HCT116 (cell line): ENCODE results near the gene TMEM9. TPM values are rescaled to one million over a fixed set of nuclear protein-coding genes. Genes with fewer than 3 reads are reported as not detected.

Source experiments
- ATAC-seq: fragments of 200-7000 bp; cut with Tn5 transposase; 2 replicates; pipeline ENCODE4 v1.9.1; 2020; ENCODE audit warnings: mild to moderate bottlenecking, moderate library complexity
- BruUV-seq: library from RNA; stranded (reverse); fragments of 400-500 nt; replicated peaks from 2 replicates; lab custom pipeline; 2021; lab: Mats Ljungman, UMichigan
- CTCF ChIA-PET: fragments of 300-600 bp; sonication (Branson Sonifier 250); formaldehyde crosslinking; loops from one replicate; lab custom pipeline; 2021; ENCODE audit warnings: antibody characterized with exemption; lab: Charles Lee
- POLR2A ChIA-PET: fragments of 300-600, 350-600 bp; sonication (Branson Sonifier 250); formaldehyde crosslinking; loops from one replicate; lab custom pipeline; 2021; ENCODE audit warnings: antibody characterized with exemption; lab: Charles Lee
- RAD21 ChIA-PET, 2 experiments: fragments of 300-600 bp; sonication (Branson Sonifier 250); formaldehyde crosslinking; loops; one replicate each; lab custom pipeline; 2023; ENCODE audit warnings: low total read pairs in 2 of 2; ENCODE audit not compliant: uncharacterized antibody in 2 of 2, unreplicated experiment in 2 of 2, low non-redundant PET in 1 of 2; lab: Charles Lee
- DNase-seq: peaks from one replicate; pipeline ENCODE4 v3.0.0-alpha.2; 2010; ENCODE audit warnings: low read depth, low spot score
- H2AFZ ChIP-seq: fragments of 200-600 bp; shearing (Covaris generic), sonication (generic); 2 replicates; pipeline ENCODE4 v1.6.1; 2017; ENCODE audit warnings: low read depth, mixed run types, mixed read lengths, antibody characterized with exemption, low read length; ENCODE audit not compliant: poor library complexity, severe bottlenecking
- H3K27ac ChIP-seq: 2 replicates; pipeline ENCODE4 v1.5.1; 2012; ENCODE audit warnings: low read depth, low read length
- H3K27me3 ChIP-seq: fragments of 200-600 bp; sonication (generic); 2 replicates; pipeline ENCODE4 v1.6.1; 2016; ENCODE audit warnings: mixed run types, low read length, mixed read lengths; ENCODE audit not compliant: insufficient read depth
- H3K36me3 ChIP-seq, 2 experiments: fragments of 200-500 bp in 1 of 2; fragments of 200-600 bp in 1 of 2; sonication (Bioruptor generic) in 1 of 2; sonication (generic) in 1 of 2; 2 replicates each; pipeline versions ENCODE4 v1.5.1 to v1.6.1; 2014 to 2016; ENCODE audit warnings: low read length in 2 of 2, inconsistent platforms in 1 of 2, mixed read lengths in 1 of 2, mixed run types in 1 of 2; ENCODE audit not compliant: insufficient read depth in 2 of 2, control insufficient read depth in 1 of 2
- H3K4me1 ChIP-seq, 2 experiments: fragments of 200-600 bp in 1 of 2; sonication (generic) in 1 of 2; 2 replicates each; pipeline versions ENCODE4 v1.5.1 to v1.6.1; 2012 to 2017; ENCODE audit warnings: low read length in 2 of 2, inconsistent platforms in 1 of 2, mild to moderate bottlenecking in 1 of 2, mixed read lengths in 1 of 2, mixed run types in 1 of 2, moderate library complexity in 1 of 2; ENCODE audit not compliant: insufficient read depth in 2 of 2, control insufficient read depth in 1 of 2
- H3K4me2 ChIP-seq: fragments of 200-600 bp; sonication (generic); 2 replicates; pipeline ENCODE4 v1.6.1; 2017; ENCODE audit warnings: mixed run types, low read length, mixed read lengths
- H3K4me3 ChIP-seq, 2 experiments: fragments of 200-600 bp in 1 of 2; sonication (generic) in 1 of 2; replicated peaks in 1 of 2; 2 replicates each; pipeline ENCODE4 v1.5.1; 2011 to 2016; ENCODE audit warnings: low read length in 2 of 2, control low read depth in 1 of 2, low read depth in 1 of 2, mild to moderate bottlenecking in 1 of 2, mixed read lengths in 1 of 2, mixed run types in 1 of 2
- H3K79me2 ChIP-seq: fragments of 200-600 bp; sonication (generic); 2 replicates; pipeline ENCODE4 v1.6.1; 2017; ENCODE audit warnings: mild to moderate bottlenecking, mixed run types, low read length, moderate library complexity, mixed read lengths; ENCODE audit not compliant: insufficient read depth
- H3K9ac ChIP-seq: fragments of 200-600 bp; sonication (generic); 2 replicates; pipeline ENCODE4 v1.6.1; 2016; ENCODE audit warnings: low read length, mixed read lengths
- H3K9me2 ChIP-seq: fragments of 200-600 bp; sonication (generic), shearing (Covaris generic); 2 replicates; pipeline ENCODE4 v1.6.1; 2017; ENCODE audit warnings: mixed run types, mild to moderate bottlenecking, moderate library complexity; ENCODE audit not compliant: insufficient read depth
- H3K9me3 ChIP-seq, 2 experiments: fragments of 200-500 bp in 1 of 2; fragments of 200-600 bp in 1 of 2; sonication (Bioruptor generic) in 1 of 2; sonication (generic) in 1 of 2; 2 replicates each; pipeline ENCODE4 v1.6.1; 2014 to 2017; ENCODE audit warnings: low read length in 2 of 2, mixed read lengths in 2 of 2, inconsistent platforms in 1 of 2, low read depth in 1 of 2, mild to moderate bottlenecking in 1 of 2, mixed run types in 1 of 2, moderate library complexity in 1 of 2; ENCODE audit not compliant: control insufficient read depth in 1 of 2, insufficient read depth in 1 of 2
- H4K20me1 ChIP-seq: fragments of 200-600 bp; sonication (generic), shearing (Covaris generic); 2 replicates; pipeline ENCODE4 v1.6.1; 2017; ENCODE audit warnings: mixed run types, mild to moderate bottlenecking, moderate library complexity; ENCODE audit not compliant: insufficient read depth
- EGR1 ChIP-seq: IDR thresholded peaks from 2 replicates; pipeline ENCODE4 v1.6.1; 2012; ENCODE audit warnings: low read depth
- ELF1 ChIP-seq: IDR thresholded peaks from 2 replicates; pipeline ENCODE4 v1.6.1; 2012; ENCODE audit warnings: low read depth, borderline replicate concordance
- EZH2phosphoT487 ChIP-seq: fragments of 200-600 bp; IDR thresholded peaks from 2 replicates; pipeline ENCODE4 v1.6.1; 2018; ENCODE audit warnings: antibody characterized with exemption, borderline replicate concordance
- FOSL1 ChIP-seq: IDR thresholded peaks from 2 replicates; pipeline ENCODE4 v1.6.1; 2012; ENCODE audit warnings: low read depth
- POLR2A ChIP-seq: IDR thresholded peaks from 2 replicates; pipeline ENCODE4 v1.7.0; 2011; ENCODE audit warnings: borderline replicate concordance; ENCODE audit not compliant: insufficient read depth, insufficient read length; ENCODE audit errors: extremely low read depth
- POLR2AphosphoS5 ChIP-seq: IDR thresholded peaks from 2 replicates; pipeline ENCODE4 v1.6.1; 2011; ENCODE audit warnings: mild to moderate bottlenecking, low read depth, low read length, moderate library complexity
- RAD21 ChIP-seq: IDR thresholded peaks from 2 replicates; pipeline ENCODE4 v1.6.1; 2012; ENCODE audit warnings: low read depth, mild to moderate bottlenecking
- SP1 ChIP-seq: IDR thresholded peaks from 2 replicates; pipeline ENCODE4 v1.6.1; 2012; ENCODE audit warnings: low read depth
- SRF ChIP-seq: IDR thresholded peaks from 2 replicates; pipeline ENCODE4 v1.6.1; 2012; ENCODE audit warnings: low read depth
- YY1 ChIP-seq: IDR thresholded peaks from 2 replicates; pipeline ENCODE4 v1.6.1; 2011; ENCODE audit warnings: low read length, low read depth, moderate library complexity, mild to moderate bottlenecking; ENCODE audit not compliant: insufficient replicate concordance; ENCODE audit errors: extremely low read depth
- ZNF274 ChIP-seq: fragments of 200-500 bp; sonication (Bioruptor generic); IDR thresholded peaks from 2 replicates; pipeline ENCODE4 v1.6.1; 2014; ENCODE audit warnings: mild to moderate bottlenecking, low read depth, low read length, inconsistent platforms
- intact Hi-C: fragments of 100-400 bp; cut with micrococcal nuclease; formaldehyde crosslinking; loops from 2 replicates; pipeline ENCODE4 v1.10.0; 2022
- total RNA-seq: library from RNA; stranded (reverse); gene quantifications from one replicate; pipeline ENCODE4 v1.2.1, GENCODE V29; 2021; ENCODE audit not compliant: unreplicated experiment
- TF ChIP-seq, protein P1 (sequence below): IDR thresholded peaks from 2 replicates; pipeline ENCODE4 v1.6.1; 2012; ENCODE audit warnings: low read depth
- TF ChIP-seq, protein P2 (sequence below): IDR thresholded peaks from 2 replicates; pipeline ENCODE4 v1.6.1; 2012
- TF ChIP-seq, protein P3 (sequence below): IDR thresholded peaks from 2 replicates; pipeline ENCODE4 v1.6.1; 2012
- TF ChIP-seq, protein P4 (sequence below), 3 experiments: fragments of 200-600 bp in 1 of 3; sonication (generic) in 1 of 3; IDR thresholded peaks in 2 of 3; conservative IDR thresholded peaks in 1 of 3; 2 replicates each; pipeline ENCODE4 v1.5.1; 2012 to 2017; ENCODE audit warnings: low read depth in 2 of 3, low read length in 2 of 3, antibody characterized with exemption in 1 of 3, borderline replicate concordance in 1 of 3, control low read depth in 1 of 3, mild to moderate bottlenecking in 1 of 3, mixed read lengths in 1 of 3, mixed run types in 1 of 3, moderate library complexity in 1 of 3; ENCODE audit not compliant: insufficient read depth in 1 of 3
- TF ChIP-seq, protein P5 (sequence below): IDR thresholded peaks from 2 replicates; pipeline ENCODE4 v1.6.1; 2011; ENCODE audit warnings: mild to moderate bottlenecking, low read length, moderate library complexity; ENCODE audit not compliant: insufficient replicate concordance; ENCODE audit errors: extremely low read depth

TMEM9 gene
- total RNA-seq, 1 experiment from 2014 or later = 66.3 TPM

DNA sequence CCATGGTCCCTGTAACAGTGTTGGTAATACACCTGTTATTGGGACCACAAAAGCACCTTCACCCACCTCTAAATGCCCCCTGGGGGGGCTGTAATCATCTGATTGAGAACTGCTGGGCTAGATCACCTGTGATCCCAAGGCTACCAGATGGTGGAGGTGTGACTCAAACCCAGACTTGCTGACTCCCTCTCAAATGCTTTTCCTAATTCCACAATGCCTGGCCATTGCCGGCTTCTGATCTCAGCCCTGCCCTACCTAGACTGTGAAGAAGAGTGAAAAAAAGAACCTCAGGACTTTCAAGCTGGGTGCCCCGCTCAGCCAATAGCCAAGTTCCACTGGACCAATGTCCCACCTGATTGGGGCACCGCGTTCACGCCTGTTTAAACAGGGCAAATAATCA is 9.6 kb downstream of the TMEM9 start (continued):
- TF ChIP-seq, protein P1, sequence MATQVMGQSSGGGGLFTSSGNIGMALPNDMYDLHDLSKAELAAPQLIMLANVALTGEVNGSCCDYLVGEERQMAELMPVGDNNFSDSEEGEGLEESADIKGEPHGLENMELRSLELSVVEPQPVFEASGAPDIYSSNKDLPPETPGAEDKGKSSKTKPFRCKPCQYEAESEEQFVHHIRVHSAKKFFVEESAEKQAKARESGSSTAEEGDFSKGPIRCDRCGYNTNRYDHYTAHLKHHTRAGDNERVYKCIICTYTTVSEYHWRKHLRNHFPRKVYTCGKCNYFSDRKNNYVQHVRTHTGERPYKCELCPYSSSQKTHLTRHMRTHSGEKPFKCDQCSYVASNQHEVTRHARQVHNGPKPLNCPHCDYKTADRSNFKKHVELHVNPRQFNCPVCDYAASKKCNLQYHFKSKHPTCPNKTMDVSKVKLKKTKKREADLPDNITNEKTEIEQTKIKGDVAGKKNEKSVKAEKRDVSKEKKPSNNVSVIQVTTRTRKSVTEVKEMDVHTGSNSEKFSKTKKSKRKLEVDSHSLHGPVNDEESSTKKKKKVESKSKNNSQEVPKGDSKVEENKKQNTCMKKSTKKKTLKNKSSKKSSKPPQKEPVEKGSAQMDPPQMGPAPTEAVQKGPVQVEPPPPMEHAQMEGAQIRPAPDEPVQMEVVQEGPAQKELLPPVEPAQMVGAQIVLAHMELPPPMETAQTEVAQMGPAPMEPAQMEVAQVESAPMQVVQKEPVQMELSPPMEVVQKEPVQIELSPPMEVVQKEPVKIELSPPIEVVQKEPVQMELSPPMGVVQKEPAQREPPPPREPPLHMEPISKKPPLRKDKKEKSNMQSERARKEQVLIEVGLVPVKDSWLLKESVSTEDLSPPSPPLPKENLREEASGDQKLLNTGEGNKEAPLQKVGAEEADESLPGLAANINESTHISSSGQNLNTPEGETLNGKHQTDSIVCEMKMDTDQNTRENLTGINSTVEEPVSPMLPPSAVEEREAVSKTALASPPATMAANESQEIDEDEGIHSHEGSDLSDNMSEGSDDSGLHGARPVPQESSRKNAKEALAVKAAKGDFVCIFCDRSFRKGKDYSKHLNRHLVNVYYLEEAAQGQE = no peak
- TF ChIP-seq SRF (no peak), POLR2A (no peak), RAD21 (no peak), ELF1 (no peak), SP1 (no peak), EGR1 (no peak), ZNF274 (no peak), POLR2AphosphoS5 (no peak)

DNA sequence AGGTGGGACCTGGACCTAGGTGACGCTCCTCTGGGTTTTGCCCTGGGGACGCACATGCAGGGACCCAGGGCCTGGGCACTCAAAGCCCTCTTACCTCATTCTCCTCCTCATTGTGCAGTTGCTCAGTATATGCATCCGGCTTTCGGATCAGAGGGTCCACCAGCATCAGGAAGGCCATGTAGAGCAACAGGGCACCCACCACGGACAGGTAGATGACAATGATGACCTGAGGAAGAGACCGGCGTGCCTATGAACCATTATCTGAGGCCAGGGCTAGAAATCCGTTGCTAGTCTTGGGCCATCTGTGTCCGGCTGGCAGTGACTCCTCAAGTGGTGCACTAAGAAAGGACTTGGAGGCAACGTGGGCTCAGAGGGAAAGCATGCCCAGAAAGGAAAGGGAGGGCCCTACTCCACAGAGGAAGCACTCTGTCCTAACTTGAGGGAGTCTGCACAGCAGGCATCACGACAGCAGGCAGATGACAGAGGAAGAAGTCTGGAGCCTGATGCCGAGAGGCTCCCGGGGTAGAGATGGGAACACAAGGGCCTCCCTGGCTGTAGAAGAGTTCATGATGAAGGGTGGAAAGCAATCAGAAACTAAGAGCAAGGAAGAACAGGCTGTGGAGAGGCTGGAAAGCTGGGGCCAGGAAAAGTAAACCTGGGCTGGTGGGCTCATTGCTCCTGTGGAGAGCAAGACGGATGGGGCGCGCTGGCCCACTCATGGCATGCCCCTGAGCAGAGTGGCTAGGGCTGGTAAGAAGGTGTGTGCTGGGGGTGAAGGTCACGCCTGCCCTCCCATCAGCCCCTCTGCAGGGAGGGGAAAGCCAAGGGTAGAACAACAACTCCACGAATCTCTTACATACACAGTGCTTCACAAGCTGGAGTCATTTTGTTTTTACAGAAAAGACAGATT is 10.3 kb downstream of the TMEM9 start:
- ATAC-seq (no peak), DNase-seq (no peak)
- H3K27ac ChIP-seq = no peak overlapping the region
- no peaks in the 10 kb centered on the region for H4K20me1 ChIP-seq
- no peaks in the 10 kb centered on the region for H3K27me3 ChIP-seq
- H3K4me2 ChIP-seq = no peak overlapping the region
- H3K4me1 ChIP-seq = no peaks in the 10 kb centered on the region
- no peaks in the 10 kb centered on the region for H3K79me2 ChIP-seq
- no TSS peak for BruUV-seq
- H2AFZ ChIP-seq = no peak overlapping the region
- RAD21 ChIA-PET = no interaction called here
- no peak overlapping the region for H3K9ac ChIP-seq
- no peaks in the 10 kb centered on the region for H3K9me2 ChIP-seq
- CTCF ChIA-PET = no interaction called here
- no peak overlapping the region for H3K4me3 ChIP-seq
- peaks cover 34 to 43% of the 10 kb centered on the region in 2 experiments for H3K36me3 ChIP-seq
- no peaks in the 10 kb centered on the region for H3K9me3 ChIP-seq
- POLR2A ChIA-PET = no interaction called here
- intact Hi-C loops = no loop called here
- no peak for TF ChIP-seq POLR2AphosphoS5
- TF ChIP-seq, protein P2, sequence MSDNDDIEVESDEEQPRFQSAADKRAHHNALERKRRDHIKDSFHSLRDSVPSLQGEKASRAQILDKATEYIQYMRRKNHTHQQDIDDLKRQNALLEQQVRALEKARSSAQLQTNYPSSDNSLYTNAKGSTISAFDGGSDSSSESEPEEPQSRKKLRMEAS = no peak
- no peak for TF ChIP-seq FOSL1
- TF ChIP-seq, protein P3, sequence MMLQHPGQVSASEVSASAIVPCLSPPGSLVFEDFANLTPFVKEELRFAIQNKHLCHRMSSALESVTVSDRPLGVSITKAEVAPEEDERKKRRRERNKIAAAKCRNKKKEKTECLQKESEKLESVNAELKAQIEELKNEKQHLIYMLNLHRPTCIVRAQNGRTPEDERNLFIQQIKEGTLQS = no peak
- no peak for TF ChIP-seq SRF
- TF ChIP-seq, protein P4, sequence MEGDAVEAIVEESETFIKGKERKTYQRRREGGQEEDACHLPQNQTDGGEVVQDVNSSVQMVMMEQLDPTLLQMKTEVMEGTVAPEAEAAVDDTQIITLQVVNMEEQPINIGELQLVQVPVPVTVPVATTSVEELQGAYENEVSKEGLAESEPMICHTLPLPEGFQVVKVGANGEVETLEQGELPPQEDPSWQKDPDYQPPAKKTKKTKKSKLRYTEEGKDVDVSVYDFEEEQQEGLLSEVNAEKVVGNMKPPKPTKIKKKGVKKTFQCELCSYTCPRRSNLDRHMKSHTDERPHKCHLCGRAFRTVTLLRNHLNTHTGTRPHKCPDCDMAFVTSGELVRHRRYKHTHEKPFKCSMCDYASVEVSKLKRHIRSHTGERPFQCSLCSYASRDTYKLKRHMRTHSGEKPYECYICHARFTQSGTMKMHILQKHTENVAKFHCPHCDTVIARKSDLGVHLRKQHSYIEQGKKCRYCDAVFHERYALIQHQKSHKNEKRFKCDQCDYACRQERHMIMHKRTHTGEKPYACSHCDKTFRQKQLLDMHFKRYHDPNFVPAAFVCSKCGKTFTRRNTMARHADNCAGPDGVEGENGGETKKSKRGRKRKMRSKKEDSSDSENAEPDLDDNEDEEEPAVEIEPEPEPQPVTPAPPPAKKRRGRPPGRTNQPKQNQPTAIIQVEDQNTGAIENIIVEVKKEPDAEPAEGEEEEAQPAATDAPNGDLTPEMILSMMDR (IDR thresholded peaks at IDR 0.05 in 2 of 3, conservative IDR thresholded peaks at IDR 0.05 in 1 of 3; ENCODE audit: borderline replicate concordance in 1 of 3, insufficient read depth in 1 of 3, low read depth in 2 of 3, low read length in 2 of 3) = no peak
- TF ChIP-seq EGR1 = no peak
- no peak for TF ChIP-seq YY1
- TF ChIP-seq POLR2A = no peak
- TF ChIP-seq, protein P5, sequence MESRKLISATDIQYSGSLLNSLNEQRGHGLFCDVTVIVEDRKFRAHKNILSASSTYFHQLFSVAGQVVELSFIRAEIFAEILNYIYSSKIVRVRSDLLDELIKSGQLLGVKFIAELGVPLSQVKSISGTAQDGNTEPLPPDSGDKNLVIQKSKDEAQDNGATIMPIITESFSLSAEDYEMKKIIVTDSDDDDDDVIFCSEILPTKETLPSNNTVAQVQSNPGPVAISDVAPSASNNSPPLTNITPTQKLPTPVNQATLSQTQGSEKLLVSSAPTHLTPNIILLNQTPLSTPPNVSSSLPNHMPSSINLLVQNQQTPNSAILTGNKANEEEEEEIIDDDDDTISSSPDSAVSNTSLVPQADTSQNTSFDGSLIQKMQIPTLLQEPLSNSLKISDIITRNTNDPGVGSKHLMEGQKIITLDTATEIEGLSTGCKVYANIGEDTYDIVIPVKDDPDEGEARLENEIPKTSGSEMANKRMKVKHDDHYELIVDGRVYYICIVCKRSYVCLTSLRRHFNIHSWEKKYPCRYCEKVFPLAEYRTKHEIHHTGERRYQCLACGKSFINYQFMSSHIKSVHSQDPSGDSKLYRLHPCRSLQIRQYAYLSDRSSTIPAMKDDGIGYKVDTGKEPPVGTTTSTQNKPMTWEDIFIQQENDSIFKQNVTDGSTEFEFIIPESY = no peak
- no peak for TF ChIP-seq EZH2phosphoT487
